Measurements from ENCODE around the gene GABARAPL1.

The GABARAPL1 gene

DNA sequence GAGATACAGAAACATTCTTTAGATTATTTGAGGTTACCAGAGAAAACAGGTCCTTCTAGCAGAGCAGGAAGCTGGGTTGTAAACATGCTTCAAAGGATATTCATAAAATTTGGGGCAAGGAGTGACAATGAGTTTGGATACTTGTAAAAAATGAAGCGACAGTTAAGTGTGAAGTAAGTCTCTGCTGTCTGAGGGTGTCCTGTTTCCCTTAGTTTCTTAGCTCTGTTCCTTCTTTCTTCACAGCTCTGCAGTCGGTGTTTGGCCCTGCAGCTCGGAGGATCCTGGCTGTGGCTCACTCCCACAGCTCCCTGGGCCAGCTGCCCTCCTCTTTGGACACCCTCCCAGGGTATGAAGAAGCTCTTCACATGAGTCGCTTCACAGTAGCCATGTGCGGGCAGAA lies 23.0 kb upstream of the GABARAPL1 start:
- no peak for TF ChIP-seq POLR2AphosphoS5 (IDR thresholded peaks at IDR 0.05; ENCODE audit: low read depth, low read length)
- no peak for TF ChIP-seq FOXP2 (optimal IDR thresholded peaks at IDR 0.05; ENCODE audit: borderline replicate concordance, extremely low read depth, extremely low read length, insufficient read depth)
- TF ChIP-seq, protein P1, sequence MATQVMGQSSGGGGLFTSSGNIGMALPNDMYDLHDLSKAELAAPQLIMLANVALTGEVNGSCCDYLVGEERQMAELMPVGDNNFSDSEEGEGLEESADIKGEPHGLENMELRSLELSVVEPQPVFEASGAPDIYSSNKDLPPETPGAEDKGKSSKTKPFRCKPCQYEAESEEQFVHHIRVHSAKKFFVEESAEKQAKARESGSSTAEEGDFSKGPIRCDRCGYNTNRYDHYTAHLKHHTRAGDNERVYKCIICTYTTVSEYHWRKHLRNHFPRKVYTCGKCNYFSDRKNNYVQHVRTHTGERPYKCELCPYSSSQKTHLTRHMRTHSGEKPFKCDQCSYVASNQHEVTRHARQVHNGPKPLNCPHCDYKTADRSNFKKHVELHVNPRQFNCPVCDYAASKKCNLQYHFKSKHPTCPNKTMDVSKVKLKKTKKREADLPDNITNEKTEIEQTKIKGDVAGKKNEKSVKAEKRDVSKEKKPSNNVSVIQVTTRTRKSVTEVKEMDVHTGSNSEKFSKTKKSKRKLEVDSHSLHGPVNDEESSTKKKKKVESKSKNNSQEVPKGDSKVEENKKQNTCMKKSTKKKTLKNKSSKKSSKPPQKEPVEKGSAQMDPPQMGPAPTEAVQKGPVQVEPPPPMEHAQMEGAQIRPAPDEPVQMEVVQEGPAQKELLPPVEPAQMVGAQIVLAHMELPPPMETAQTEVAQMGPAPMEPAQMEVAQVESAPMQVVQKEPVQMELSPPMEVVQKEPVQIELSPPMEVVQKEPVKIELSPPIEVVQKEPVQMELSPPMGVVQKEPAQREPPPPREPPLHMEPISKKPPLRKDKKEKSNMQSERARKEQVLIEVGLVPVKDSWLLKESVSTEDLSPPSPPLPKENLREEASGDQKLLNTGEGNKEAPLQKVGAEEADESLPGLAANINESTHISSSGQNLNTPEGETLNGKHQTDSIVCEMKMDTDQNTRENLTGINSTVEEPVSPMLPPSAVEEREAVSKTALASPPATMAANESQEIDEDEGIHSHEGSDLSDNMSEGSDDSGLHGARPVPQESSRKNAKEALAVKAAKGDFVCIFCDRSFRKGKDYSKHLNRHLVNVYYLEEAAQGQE (IDR thresholded peaks at IDR 0.05; ENCODE audit: insufficient read depth in 1 of 2, low read depth in 2 of 2, low read length in 2 of 2) = no peak
- no peak for TF ChIP-seq TAF1 (IDR thresholded peaks at IDR 0.05; ENCODE audit: borderline replicate concordance, insufficient read depth, low read length)
- TF ChIP-seq SIN3A (IDR thresholded peaks at IDR 0.05; ENCODE audit: borderline replicate concordance, insufficient read depth, low read length) = no peak

DNA sequence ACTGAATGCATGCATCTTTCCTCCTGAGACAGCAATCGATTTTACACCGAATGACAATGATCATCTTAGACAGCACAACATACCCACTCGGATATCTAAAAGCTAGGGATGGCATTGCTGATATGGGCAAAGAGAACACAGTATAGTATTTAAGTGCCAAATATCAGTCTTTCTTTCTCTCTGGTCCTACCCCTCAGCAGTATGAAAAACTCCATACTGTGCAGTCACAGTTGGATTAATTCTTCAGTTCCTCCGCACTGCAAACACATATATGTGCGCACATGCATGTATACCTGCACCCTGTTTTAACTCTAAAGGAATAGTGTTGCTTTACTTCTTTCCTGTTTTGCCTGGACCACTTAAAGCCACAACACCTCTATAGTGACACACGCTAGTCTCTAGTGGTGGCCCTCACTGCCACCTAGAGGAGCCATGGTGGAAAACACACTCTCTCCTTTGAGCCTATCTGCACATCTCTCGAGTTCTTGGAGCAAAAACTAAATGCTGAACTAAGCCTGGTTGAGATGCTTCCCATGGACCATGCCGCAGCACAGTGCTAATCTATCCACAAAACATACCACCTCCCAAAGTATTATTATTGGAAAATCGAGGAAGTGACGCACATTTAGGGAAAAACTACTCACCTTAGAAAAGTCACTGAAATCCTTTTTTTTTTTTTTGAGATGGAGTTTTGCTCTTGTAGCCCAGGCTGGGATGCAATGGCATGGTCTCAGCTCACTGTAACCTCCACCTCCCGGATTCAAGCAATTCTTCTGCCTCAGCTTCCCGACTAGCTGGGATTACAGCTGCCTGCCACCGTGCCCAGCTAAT lies 21.9 kb upstream of the GABARAPL1 start:
- TF ChIP-seq, protein P1 (IDR thresholded peaks at IDR 0.05; ENCODE audit: insufficient read depth in 1 of 2, low read depth in 2 of 2, low read length in 2 of 2) = no peak
- TF ChIP-seq SIN3A (IDR thresholded peaks at IDR 0.05; ENCODE audit: borderline replicate concordance, insufficient read depth, low read length) (no peak), TAF1 (IDR thresholded peaks at IDR 0.05; ENCODE audit: borderline replicate concordance, insufficient read depth, low read length) (no peak), FOXP2 (optimal IDR thresholded peaks at IDR 0.05; ENCODE audit: borderline replicate concordance, extremely low read depth, extremely low read length, insufficient read depth) (no peak), POLR2AphosphoS5 (IDR thresholded peaks at IDR 0.05; ENCODE audit: low read depth, low read length) (no peak)

DNA sequence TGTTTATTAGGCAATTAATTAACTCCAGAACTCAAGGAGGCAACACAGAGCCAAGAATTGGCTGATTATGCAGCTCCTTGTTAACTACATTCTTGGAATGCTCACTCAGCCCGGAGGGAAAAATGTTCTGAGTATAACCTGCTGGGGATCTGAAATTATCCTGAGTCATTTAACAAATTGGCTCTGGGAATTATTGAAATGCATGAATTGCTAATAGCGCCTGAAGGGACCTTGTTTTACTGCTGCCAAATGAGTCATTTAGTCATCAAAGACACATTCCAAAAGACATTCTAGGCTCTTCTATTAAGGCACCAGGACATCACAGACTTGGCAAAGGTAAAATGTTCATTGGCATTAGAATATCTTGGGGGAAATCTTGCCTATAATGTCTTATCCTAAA lies 20.8 kb upstream of the GABARAPL1 start:
- TF ChIP-seq FOXP2 (optimal IDR thresholded peaks at IDR 0.05; ENCODE audit: borderline replicate concordance, extremely low read depth, extremely low read length, insufficient read depth) = no peak
- no peak for TF ChIP-seq TAF1 (IDR thresholded peaks at IDR 0.05; ENCODE audit: borderline replicate concordance, insufficient read depth, low read length)
- TF ChIP-seq, protein P1 (IDR thresholded peaks at IDR 0.05; ENCODE audit: insufficient read depth in 1 of 2, low read depth in 2 of 2, low read length in 2 of 2) = no peak
- TF ChIP-seq POLR2AphosphoS5 (IDR thresholded peaks at IDR 0.05; ENCODE audit: low read depth, low read length) = no peak
- TF ChIP-seq SIN3A (IDR thresholded peaks at IDR 0.05; ENCODE audit: borderline replicate concordance, insufficient read depth, low read length) = no peak

DNA sequence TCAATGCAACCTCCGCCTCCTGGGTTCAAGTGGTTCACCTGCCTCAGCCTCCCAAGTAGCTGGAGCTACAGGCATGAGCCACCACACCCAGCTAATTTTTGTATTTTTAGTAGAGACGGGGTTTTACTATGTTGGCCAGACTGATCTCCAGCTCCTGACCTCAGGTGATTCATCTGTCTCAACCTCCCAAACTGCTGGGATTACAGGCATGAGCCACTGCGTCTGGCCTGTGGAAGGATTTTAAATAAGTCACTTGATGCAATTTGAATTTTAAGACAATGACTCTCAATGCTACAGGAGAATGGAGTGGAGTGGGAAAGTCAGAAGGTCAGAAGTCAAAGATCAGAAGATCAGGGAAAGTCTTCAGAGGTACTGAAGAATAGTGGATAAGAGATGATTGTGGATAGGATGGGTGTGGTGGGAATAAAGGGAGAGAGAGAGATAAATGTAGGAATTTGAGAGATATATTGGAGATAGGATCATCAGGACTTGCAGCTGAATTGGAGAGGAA lies 18.5 kb upstream of the GABARAPL1 start:
- TF ChIP-seq SIN3A (IDR thresholded peaks at IDR 0.05; ENCODE audit: borderline replicate concordance, insufficient read depth, low read length) (no peak), TAF1 (IDR thresholded peaks at IDR 0.05; ENCODE audit: borderline replicate concordance, insufficient read depth, low read length) (no peak), FOXP2 (optimal IDR thresholded peaks at IDR 0.05; ENCODE audit: borderline replicate concordance, extremely low read depth, extremely low read length, insufficient read depth) (no peak), POLR2AphosphoS5 (IDR thresholded peaks at IDR 0.05; ENCODE audit: low read depth, low read length) (no peak)
- TF ChIP-seq, protein P1 (IDR thresholded peaks at IDR 0.05; ENCODE audit: insufficient read depth in 1 of 2, low read depth in 2 of 2, low read length in 2 of 2) = no peak

Data from PFSK-1 (cell line).